NCI-H146 treated with DMSO at 0.1 percent for 48 hours (cell line): ENCODE data around the gene WDR33.
A peak's percentile ranks its signal among the peaks of the same experiment; 100 is the strongest.

Experiments used
- DNase-seq: peaks from one replicate; lab custom pipeline; 2025; ENCODE audit not compliant: unreplicated experiment; lab: John Stamatoyannopoulos, UW

WDR33 gene

DNA sequence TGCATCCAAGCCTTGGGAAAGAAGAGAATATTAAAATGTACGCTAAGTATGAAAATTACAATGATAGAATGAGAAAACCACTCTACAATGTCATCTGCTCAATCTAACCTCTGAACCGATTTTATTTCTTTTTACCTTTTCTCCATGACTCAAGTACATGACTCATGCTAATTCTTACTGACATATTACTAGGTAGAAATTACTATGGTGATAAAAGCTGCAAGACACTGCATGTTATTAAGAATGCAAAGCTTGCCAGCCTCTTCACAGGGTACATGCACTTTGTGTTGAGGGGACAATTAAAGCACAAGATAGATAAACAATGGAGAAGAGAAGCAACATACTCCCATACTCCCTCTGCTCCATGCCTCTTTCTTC is 89.0 kb downstream of the WDR33 start:
- no peak for DNase-seq

DNA sequence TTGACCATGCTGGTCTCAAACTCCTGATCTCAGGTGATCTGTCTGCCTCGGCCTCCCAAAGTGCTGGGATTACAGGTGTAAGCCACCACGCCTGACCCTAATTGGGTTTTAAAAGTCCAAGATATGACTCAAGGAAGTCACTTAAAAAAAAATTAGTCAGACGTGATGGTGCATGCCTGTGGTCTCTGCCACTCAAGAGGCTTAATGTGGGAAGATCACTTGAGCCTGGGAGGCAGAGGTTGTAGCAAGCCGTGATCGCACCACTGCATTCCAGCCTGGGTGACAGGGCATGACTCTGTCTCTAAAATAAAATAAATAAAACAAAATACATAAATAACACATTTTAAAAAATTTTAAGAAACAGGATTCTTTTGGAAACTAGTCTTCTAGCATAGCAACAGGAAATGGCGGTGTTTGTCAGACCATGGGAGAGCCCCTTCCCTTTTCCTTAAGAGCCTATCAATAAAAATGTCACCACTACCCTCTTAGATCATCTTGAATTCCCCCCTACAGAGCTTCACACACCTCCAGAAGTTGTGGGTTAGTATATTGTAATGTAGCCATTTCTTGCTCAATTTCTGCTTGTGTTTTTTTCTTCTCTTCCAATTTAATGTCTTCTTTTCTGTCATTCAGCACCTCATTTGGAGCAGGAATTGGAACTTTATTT is 89.5 kb downstream of the WDR33 start:
- no peak for DNase-seq

DNA sequence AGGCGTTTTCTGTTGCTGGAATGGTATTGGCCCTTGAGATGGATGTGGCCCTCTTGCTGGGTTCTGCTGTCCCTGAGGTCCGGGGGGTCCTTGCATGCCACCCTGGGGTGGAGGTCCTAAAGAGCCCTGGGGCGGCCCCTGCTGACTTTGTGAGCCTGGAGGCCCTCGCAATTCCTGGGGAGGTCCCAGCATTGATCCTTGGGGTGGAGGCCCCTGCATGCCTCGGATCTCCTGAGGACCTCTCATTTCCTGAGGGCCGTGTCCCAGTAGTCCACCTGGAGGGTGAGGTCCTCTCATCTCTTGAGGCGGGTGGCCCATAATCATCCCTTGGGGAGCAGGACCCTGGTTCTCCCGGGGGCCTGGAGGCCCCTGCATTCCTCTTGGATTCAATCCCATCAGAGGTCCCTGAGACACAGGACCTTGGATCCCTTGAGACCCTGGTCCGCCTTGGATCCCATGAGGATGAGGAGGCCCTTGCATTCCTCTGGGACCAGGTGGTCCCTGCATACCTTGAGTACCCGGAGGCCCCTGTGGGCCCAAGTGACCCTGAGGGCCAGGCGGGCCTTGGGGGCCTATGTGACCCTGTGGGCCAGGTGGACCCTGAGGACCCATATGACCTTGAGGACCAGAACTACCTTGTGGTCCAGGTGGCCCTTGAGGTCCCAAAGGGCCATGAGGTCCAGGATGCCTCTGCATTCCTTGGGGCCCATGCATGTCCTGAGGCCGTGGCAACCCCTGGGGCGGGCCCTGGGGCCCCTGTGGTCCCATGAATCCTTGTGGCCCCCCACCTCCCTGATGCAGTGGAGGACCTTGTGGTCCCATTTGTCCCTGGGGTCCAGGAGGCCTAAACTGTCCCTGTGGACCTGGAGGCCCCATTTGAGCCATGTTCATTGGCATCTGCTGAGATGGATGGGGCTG is 91.4 kb downstream of the WDR33 start:
- no peak for DNase-seq

DNA sequence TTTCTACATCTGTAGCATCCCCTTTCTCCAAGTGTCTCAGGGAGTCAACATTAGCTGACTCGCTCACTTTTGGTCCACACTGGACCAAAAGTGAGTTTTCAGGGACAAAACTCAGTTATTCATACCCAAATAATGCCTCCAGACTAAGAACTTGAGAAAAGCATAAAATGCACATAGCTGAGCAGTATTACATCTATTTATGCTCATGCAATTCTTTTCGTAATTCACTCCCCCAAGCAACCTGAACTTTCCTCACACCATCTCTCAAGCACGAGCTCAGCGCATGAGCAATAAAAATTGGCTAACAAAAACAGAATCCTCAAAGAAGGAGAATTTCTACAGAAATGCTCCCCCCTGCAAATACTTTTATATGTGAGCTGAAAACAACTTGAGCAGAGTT is 92.7 kb downstream of the WDR33 start:
- no peak for DNase-seq

DNA sequence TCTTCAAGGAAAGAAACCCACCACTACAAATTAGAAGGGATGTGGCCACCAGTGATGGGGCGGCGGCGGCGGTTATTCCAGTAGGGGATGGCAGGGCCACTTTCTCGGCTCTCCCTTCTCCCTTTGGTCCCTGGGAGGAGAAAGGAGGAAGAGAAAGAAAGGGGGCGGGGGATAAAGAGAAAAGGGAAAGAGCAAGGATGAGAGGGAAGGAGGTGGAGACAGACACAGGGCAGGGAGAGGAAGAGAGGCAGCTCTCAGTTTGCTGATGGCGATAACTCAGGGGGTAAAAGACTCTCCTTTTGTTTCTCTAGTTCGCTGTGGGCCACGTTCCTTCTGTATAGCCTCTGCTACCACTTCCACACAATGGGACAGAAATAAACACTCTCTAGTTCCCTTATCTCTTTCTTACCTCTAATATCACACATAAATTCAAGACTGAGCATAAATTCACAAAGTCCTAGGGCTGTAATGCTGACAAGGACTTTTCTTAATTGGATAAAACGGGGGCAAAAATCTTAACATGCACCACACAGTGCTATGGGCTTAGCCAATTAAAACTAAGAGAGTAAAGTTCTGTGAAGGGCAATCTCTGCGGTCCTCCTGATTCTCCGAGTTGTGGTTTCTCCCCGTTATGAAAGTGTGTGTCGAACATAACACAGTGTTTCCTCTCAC is 95.1 kb downstream of the WDR33 start:
- no peak for DNase-seq

DNA sequence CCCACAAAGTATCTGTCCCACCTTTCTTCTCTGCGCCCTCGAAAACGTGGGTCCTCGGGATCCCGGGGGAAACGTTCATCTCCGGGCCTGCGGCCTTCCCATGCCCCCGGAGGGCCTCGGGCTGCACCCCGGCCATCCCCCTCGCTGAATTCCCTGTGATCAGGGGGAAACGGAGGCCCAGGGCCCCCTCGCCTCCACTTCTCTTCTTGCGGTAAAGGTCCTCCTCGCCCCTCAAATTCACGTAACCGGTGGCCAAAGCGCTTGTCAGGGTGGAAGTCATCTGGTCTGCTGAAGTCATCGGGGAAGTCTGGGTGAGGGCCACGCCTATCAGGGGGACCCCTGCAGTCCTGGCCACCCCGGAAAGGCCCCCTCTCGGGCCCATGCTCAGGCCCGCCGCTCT is 97.4 kb downstream of the WDR33 start:
- DNase-seq: no peak

DNA sequence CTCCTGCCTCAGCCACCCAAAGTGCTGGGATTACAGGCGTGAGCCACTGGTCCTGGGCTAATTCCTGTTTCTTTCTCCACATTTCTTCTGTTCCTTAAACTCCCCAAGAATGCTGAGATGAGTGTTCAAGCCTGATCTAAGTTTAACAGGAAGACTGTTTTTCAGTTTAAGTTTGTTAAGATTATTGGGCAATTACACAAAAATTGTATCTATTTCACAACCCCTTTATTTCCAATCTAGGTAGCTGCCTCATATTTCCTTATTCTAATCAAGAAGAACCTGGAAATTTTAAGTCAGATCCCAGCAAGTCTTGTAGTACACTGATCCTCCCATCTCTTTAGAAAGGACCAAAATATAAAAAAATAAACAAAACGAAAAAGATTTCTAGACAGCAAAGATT is 98.0 kb downstream of the WDR33 start:
- no peak for DNase-seq

DNA sequence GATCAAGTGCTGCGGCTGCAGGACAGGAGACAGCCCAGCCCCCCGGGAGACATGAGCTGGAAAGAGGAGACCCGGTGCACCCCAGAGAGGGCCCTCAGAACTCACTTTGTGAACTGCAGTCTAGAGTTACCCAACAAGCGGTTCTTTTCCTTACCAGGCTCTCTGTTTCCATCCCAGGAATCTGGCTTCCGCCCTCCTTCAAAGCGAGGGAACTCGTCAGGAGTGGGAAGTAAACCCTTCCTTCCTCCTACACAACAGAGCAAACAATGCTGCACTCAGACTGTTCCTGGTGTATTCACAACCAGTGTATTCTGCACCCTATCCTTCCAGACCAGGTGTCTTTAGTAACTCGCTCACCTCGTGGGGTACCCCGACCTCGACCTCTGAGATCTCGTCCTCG is 101.6 kb downstream of the WDR33 start:
- no peak for DNase-seq

DNA sequence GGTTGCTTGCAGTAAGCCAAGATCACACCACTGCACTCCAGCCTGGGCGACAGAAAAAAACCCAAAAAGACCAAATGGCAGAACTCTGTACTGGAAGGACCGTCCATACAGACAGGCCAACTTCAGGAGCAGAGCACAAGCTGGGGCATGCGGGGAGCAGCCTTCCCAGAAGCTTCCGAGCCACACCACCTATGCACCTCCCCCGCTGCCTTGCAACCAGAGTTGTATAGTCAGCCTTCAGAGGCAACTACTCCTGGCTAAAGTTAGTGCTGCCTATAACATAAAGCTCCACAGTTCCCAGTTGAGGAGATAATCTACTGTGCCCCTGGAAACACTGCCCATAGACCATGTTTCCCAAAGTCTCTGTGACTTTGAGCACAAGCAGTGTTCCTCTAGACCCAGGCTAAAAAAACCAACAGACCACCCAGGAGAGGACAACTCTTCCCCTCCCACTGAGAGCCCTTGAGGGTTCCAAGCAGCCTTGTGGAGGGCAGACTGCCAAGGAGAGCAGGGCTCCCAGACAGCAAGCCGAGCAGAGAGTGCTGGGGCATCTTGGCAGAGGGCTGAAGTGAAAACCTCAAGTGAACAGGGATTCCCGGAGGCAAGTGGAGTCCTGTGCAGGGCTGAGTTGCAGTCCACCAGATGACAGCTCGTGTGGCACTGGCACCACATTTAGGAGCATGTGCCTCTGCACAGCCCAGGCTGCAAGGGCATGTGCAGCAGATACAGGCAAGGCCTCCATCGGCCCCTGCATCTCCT is 102.9 kb downstream of the WDR33 start:
- no peak for DNase-seq

DNA sequence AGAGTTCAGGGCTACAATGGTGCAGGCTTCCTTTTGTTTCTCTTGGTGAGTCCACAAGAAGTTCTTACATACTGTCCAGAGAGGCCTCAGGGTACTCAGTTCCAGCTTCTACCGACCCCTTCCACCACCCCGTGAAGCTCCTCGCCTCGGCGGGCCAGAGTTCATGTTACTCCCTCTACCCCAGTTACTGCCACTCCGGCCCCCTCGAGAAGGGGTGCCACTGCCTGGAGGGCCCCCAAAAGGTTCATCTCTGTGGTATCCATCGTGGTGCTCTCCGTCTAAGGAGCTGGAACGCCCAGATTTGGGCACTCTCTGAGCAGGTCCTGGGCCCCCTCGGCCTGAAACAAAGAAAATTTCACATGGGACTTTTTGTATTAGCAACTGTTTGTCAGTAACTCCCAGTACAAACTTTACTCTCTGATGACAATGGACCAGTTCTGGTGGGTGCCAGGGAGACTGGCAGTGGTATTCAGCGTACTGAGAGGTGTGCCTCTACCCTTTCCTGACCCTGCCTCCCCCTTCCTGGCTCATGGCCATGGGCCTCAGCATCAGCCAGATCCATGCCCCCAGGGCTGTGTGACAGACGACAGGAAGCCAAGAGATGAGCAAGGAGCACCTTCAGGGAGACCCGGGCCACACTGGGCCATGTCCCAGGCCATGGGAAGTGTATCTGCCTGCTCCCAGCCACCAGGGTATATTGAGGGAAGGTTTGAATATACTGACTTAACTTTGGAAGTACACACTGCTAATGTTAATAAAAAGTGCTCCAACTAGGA is 104.6 kb downstream of the WDR33 start:
- DNase-seq: no peak

DNA sequence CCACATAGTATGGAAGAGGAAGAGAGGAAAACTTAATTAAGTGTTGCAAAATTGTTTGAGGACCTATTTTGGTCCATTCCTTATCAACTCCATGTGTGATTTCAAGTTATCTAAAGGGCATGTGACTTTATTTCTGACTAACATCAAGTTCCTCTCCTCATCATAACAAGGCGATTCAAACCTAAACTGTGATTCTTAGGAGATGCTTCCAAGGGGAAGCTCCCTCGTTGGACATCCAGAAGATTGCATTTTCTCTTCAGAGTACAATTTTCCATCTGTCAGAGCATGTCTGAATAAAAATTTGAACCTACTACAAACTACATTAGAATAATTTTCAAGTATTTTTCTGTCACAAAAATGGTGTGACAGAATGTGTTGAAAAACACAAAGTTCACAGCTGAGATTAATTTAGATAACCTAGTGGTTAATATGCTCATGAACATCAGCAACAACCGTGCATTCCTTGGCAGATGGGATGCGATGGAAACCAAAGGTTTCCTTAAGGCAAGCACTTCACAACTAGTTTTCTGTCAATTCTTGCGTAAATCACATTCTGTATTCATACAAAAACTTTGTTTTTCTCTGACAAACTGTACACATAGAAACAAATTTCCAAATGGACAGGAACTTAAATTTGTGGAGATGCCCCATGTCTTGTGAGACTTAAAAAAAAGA is 105.4 kb downstream of the WDR33 start:
- no peak for DNase-seq

DNA sequence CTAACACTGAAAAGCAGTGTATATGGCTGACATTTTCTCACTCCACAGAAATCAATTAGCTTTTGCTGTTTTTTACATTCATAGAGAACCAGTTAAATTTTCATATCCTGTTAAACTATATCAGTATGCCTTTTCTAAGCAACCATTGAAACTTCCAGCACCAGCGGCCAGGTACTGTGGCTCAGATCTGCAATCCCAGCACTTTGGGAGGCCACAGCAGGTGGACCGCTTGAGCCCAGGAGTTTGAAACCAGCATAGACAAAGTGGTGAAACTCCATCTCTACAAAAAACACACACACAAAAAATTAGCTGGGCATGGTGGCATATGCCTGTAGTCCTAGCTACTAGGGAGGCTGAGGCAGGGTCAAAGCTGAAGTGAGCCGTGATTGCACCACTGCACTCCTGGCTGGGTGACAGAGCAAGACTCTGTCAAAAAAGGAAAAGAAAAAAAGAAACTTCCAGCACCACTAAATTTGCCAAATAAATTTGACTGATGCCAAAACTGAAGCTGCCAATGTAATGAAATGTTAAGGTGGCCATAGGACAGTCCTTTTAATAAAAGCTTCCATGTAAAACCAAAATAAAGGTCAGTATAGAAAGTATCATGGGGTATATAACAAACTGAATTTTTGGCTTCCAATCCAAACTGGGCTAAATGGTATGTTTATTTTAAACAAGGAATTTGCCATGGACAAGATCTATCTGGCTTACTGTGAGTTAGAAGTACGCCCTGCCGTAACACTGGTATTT is 106.2 kb downstream of the WDR33 start:
- no peak for DNase-seq

DNA sequence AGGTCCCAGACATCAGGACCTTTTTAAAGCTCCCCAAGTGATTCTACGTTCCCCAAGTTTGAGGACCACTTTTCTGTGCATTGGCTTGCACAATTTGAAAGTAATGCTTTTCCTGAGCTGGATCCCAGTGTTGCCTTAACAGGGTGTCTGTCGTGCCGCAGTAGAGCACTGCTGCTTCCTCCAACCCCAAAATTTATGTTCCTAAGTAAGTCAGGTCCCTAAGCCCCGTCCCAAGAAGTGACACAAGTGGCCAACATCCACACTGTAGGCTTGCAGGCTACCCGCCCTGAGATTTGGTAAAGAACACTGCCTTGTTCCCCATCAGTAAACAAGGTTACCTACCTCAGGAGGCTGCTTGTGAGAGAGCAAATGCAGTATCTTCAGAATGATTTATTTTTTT is 107.7 kb downstream of the WDR33 start:
- DNase-seq: no peak

DNA sequence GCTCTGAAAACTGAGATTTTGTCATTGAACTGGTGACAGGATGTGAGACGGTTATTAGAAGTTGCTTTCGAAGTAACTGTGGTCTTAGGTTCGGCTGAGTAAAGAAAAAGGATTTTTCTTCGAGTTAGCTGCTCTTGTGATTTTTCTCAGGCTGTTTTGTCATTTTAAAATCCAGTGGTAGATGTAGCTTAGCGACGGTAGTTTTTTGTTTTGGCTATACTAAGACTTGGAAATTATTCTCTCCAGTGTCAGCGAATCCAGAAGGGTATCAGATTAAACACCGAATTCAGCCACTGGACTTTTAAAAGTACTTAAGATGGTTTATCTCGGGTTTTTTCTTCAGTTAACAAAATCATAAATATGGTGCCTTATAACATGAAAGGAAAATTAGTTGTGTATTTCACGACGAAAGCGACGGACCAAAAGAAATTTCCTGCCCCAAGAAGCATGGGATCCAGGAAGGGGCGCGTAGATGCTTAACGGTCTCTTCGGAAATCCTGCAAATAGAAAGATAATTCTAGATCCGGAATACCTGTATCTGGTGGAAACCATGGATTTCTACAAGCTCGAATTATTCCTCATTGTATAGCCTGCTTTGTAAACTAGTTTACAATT is 108.5 kb downstream of the WDR33 start:
- DNase-seq: no peak

DNA sequence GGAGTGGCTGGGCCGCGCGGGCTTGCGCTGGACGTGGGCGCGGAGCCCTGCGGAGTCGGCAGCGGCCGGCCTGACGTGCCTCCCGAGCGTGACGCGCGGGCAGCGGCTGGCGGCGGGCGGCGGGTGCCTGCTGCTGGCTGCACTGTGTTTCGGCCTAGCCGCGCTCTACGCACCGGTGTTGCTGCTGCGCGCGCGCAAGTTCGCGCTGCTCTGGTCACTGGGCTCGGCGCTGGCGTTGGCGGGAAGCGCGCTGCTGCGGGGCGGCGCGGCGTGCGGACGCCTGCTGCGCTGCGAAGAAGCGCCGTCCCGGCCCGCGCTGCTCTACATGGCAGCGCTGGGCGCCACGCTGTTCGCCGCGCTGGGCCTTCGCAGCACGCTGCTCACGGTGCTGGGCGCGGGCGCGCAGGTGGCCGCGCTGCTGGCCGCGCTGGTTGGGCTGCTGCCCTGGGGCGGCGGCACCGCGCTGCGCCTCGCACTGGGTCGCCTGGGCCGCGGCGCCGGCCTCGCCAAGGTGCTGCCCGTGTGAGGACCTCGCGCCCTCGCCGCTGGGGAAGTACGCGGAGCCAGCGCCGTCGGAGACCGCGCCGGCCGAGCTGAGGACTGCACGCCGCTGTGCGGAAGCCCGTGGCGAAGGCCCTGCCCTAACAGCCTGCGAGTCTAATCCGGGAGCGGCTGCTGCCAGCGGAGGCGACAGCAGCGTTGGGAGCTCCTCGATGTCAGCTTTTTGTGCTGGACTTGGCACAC is 109.1 kb downstream of the WDR33 start:
- peak; percentile 68 for DNase-seq

DNA sequence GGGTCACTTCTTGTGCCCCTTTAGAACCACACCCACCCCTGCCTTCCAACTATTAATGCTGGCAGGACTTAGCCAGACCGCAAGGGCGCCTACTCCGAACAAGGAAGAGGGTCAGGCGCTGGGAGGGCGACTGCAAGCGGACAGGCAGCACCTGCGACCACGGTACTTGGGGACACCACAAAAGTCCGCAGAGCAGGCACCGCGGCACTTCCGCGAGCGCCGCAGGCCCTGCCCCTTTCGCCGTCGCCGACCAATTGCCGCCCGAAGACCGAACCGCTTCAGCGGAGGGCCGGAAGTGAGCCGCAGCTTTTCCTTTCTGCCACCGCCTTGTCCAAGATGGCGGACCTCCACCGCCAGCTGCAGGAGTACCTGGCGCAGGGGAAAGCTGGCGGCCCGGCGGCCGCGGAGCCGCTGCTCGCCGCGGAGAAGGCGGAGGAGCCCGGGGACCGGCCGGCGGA is 109.7 kb downstream of the WDR33 start, which contains the start of gene SFT2D3:
Gene SFT2D3, plus strand, starts transcription at position 305 of the 458 bp plus-strand sequence. Its CDS starts 32 bp downstream, at position 337.
- peak; percentile 94 for DNase-seq

DNA sequence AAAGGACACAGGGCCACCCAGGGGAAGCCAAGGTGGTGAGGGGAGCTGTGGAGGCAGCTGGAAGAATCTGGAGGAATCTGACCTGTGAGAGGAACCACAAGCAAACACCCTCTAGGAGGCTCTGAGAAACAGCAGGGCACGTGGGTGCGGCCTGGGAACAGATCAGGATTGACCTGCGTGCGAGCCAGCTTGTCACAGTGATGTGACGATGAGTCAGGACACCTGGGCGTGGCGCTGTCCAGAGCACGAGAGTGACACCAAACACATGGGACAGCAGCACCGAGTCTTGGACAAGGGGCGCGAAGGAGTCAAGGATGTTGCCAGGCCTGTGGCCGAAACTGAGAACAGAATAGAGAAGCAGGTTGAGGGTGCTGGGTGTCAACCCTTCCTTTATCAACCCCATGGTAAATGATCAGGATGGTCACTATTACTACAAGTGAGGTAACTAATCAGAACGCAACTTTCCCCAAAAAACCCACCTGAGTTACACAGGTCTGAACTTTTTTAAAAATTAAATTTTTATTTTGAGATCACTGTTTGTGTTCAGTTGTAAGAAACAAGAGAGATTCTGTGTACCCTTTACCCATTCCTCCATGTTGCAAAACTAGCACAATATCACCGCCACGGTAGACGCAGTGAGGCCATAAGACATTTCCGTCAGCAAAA is 110.3 kb downstream of the WDR33 start:
- peak; percentile 49 for DNase-seq
